Measurements from ENCODE around the gene SPDEF.

Gene SPDEF

GRCh38 chr6:34584694-34585093, 28.6 kb upstream of the SPDEF start:
- no peak for DNase-seq (ENCODE audit: low read depth)
- no peak overlapping the region for H3K4me3 ChIP-seq (ENCODE audit: low read depth, low read length)
- TF ChIP-seq, protein P1, sequence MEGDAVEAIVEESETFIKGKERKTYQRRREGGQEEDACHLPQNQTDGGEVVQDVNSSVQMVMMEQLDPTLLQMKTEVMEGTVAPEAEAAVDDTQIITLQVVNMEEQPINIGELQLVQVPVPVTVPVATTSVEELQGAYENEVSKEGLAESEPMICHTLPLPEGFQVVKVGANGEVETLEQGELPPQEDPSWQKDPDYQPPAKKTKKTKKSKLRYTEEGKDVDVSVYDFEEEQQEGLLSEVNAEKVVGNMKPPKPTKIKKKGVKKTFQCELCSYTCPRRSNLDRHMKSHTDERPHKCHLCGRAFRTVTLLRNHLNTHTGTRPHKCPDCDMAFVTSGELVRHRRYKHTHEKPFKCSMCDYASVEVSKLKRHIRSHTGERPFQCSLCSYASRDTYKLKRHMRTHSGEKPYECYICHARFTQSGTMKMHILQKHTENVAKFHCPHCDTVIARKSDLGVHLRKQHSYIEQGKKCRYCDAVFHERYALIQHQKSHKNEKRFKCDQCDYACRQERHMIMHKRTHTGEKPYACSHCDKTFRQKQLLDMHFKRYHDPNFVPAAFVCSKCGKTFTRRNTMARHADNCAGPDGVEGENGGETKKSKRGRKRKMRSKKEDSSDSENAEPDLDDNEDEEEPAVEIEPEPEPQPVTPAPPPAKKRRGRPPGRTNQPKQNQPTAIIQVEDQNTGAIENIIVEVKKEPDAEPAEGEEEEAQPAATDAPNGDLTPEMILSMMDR (IDR thresholded peaks at IDR 0.05; ENCODE audit: control insufficient read depth, extremely low read depth, insufficient read depth) = no peak

DNA sequence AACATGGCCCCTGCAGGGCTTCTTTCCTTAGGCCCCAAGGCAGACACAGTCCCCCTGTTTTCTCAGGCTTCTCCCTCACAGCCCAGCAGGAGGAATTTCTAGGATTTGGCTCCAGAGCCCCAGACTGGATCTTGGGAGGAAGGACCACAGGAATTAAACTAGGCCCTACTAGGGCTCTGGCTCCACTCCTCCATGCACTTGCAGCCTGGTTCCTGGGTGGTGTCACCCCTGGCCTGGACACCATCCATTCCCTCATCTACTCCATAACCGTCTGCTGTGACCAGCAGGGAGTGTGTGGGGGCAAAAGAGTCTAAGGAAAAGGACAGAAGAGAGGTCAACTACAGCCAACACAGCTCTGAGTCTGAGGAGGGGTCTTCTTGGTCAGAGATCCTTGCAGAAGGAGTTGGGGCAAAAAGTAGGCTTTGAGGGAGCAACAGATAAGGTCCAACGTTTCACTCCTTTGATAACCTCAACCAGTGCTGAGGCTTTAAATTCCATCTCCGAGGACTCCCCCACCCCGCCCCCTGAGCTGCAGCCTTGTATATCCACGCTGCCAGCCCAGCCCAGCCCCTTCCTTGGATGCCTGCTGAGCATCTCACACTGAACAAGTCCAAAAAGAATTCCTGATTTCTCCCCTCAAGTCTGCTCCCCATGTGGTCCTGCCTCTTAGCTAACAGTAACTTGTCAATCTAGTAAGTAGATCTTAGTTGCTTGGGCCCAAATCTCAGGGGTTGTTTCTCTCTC, 27.9 kb upstream of the SPDEF start:
- H3K4me3 ChIP-seq (ENCODE audit: low read depth, low read length) = no peak overlapping the region
- TF ChIP-seq, protein P1 (IDR thresholded peaks at IDR 0.05; ENCODE audit: control insufficient read depth, extremely low read depth, insufficient read depth) = no peak
- no peak for DNase-seq (ENCODE audit: low read depth)

DNA sequence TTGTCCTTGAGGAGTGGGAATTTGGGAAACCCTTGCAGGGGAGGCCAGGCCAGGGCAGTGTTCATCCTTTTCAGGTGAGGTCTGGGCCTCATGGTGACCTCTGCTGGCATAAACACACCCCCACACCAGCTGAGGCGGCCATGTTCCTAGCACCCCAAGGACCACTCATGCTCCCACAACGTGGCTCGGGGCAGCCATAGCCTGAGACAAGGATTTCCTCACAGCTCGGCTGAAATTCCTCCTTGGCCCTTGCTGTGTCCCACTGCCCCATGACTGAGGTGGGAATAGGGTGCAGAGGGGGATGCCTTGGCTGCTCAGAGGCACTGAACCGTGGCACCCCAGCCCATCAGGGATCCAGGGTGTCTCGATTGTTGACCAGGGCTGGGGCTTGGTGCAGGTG, 27.3 kb upstream of the SPDEF start:
- TF ChIP-seq, protein P1 (IDR thresholded peaks at IDR 0.05; ENCODE audit: control insufficient read depth, extremely low read depth, insufficient read depth) = no peak
- H3K4me3 ChIP-seq (ENCODE audit: low read depth, low read length) = no peak overlapping the region
- no peak for DNase-seq (ENCODE audit: low read depth)

DNA sequence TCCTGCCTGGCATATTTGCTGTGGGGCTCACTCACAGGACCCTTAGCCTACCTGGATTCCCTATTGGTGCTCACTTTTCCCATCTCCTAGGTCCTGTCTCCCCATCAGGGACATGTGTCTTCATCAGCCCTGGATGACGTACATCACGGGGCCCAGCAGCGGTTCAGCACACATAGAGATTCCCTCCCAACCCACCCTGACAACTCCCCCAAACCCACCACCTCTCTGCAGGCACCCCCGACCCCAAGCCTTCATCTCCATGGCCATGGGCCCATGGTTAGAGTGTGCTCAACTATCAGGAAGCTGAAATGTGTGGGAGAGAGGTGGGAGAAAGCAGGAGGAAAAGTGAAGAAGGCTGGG, 25.4 kb upstream of the SPDEF start:
- no peak overlapping the region for H3K4me3 ChIP-seq (ENCODE audit: low read depth, low read length)
- TF ChIP-seq, protein P1 (IDR thresholded peaks at IDR 0.05; ENCODE audit: control insufficient read depth, extremely low read depth, insufficient read depth) = no peak
- DNase-seq (ENCODE audit: low read depth) = no peak

- no peak for DNase-seq (ENCODE audit: low read depth)
- no peak overlapping the region for H3K4me3 ChIP-seq (ENCODE audit: low read depth, low read length)
- TF ChIP-seq, protein P1 (IDR thresholded peaks at IDR 0.05; ENCODE audit: control insufficient read depth, extremely low read depth, insufficient read depth) = no peak
Measured at GRCh38 chr6:34580707-34581560, 24.8 kb upstream of the SPDEF start.

- no peak for DNase-seq (ENCODE audit: low read depth)
- H3K4me3 ChIP-seq (ENCODE audit: low read depth, low read length) = no peak overlapping the region
- TF ChIP-seq, protein P1 (IDR thresholded peaks at IDR 0.05; ENCODE audit: control insufficient read depth, extremely low read depth, insufficient read depth) = no peak
Measured at GRCh38 chr6:34578445-34579262, 22.5 kb upstream of the SPDEF start.
